Thymus (tissue), 11 donors: ENCODE measurements around the gene PLEKHO2. TPM values are rescaled to one million over a fixed set of nuclear protein-coding genes. Genes with fewer than 3 reads are reported as not detected.
"Not testable (repeated sequence)": the region's sequence is repeated elsewhere in the genome, so short reads cannot be mapped to it uniquely, and the experiment has no call there.

ENCODE experiments used
- DNase-seq, 9 donors: peaks; one replicate each; pipeline ENCODE4 v3.0.0-alpha.2; 2013; ENCODE audit warnings: low spot score in 9 of 9, low read depth in 6 of 9, missing footprints in 1 of 9
- H3K27ac ChIP-seq, 2 donors: one replicate each; pipeline ENCODE4 v1.5.1; 2013; ENCODE audit warnings: control low read depth in 1 of 2, low read depth in 1 of 2, low read length in 1 of 2, mild to moderate bottlenecking in 1 of 2, moderate library complexity in 1 of 2
- H3K27me3 ChIP-seq, 2 donors: one replicate each; pipeline ENCODE4 v1.5.1; 2013; ENCODE audit warnings: low read length in 1 of 2; ENCODE audit not compliant: control insufficient read depth in 2 of 2, insufficient read depth in 1 of 2
- H3K36me3 ChIP-seq, 2 donors: one replicate each; pipeline ENCODE4 v1.5.1; 2013; ENCODE audit warnings: low read length in 1 of 2, mild to moderate bottlenecking in 1 of 2, moderate library complexity in 1 of 2; ENCODE audit not compliant: control insufficient read depth in 2 of 2, insufficient read depth in 2 of 2
- H3K4me1 ChIP-seq, 2 donors: one replicate each; pipeline ENCODE4 v1.5.1; 2013; ENCODE audit warnings: low read length in 2 of 2; ENCODE audit not compliant: control insufficient read depth in 2 of 2, insufficient read depth in 2 of 2
- H3K4me3 ChIP-seq, 2 donors: one replicate each; pipeline ENCODE4 v1.5.1; 2013; ENCODE audit warnings: low read length in 2 of 2, control low read depth in 1 of 2, mild to moderate bottlenecking in 1 of 2
- H3K9me3 ChIP-seq, 2 donors: one replicate each; pipeline ENCODE4 v1.5.1; 2013; ENCODE audit warnings: low read length in 1 of 2, mild to moderate bottlenecking in 1 of 2; ENCODE audit not compliant: control insufficient read depth in 2 of 2, insufficient read depth in 1 of 2
- WGBS: extraction: QIAGEN DNeasy Blood & Tissue Kit; methylation state at CpG from one replicate; pipeline ENCODE4 v1.1.7; 2013; 5-methylcytosine and 5-hydroxymethylcytosine counted together
- polyA plus RNA-seq: library from polyadenylated mRNA; stranded (reverse); fragments of 200-250 nt; gene quantifications from one replicate; pipeline ENCODE4 v1.2.3, GENCODE V29; 2013
- total RNA-seq: library from RNA; stranded (reverse); fragments of 120-200 nt; gene quantifications from one replicate; pipeline ENCODE4 v1.2.4, GENCODE V29; 2013
- donor health status: healthy.

The PLEKHO2 gene
- total and polyA plus RNA-seq, 2 donors = 18.2 to 18.7 TPM

- no peak overlapping the region for H3K27ac ChIP-seq
- no peak for DNase-seq
- H3K27me3 ChIP-seq = peaks cover 3 to 6% of the 10 kb centered on the region in 2 donors
- peaks cover 0 to 7% of the 10 kb centered on the region in 2 donors for H3K4me1 ChIP-seq
- H3K9me3 ChIP-seq = no peaks in the 10 kb centered on the region
- no peaks in the 10 kb centered on the region for H3K36me3 ChIP-seq
- 90% methylated on average over 6 of the region's 6 CpGs for WGBS
- H3K4me3 ChIP-seq = no peak overlapping the region
These were observed 35.2 kb upstream of the PLEKHO2 start for GRCh38 chr15:64806509-64806908.

GRCh38 chr15:64807051-64807749 is 34.5 kb upstream of the PLEKHO2 start:
- DNase-seq = no peak
- H3K27ac ChIP-seq = no peak overlapping the region
- peaks cover 3 to 6% of the 10 kb centered on the region in 2 donors for H3K27me3 ChIP-seq
- WGBS = 96% methylated on average over 13 of the region's 13 CpGs
- H3K36me3 ChIP-seq = no peaks in the 10 kb centered on the region
- H3K9me3 ChIP-seq = no peaks in the 10 kb centered on the region
- H3K4me3 ChIP-seq = no peak overlapping the region
- H3K4me1 ChIP-seq = no peaks in the 10 kb centered on the region

- H3K27ac ChIP-seq = no peak overlapping the region
- H3K36me3 ChIP-seq = no peaks in the 10 kb centered on the region
- no peak for DNase-seq
- peaks cover 3 to 6% of the 10 kb centered on the region in 2 donors for H3K27me3 ChIP-seq
- H3K9me3 ChIP-seq = no peaks in the 10 kb centered on the region
- H3K4me3 ChIP-seq = no peak overlapping the region
- no peaks in the 10 kb centered on the region for H3K4me1 ChIP-seq
- WGBS = 93% methylated on average over 6 of the region's 6 CpGs
These were observed 33.9 kb upstream of the PLEKHO2 start for GRCh38 chr15:64807751-64808222.

GRCh38 chr15:64808785-64809453 is 32.8 kb upstream of the PLEKHO2 start:
- DNase-seq = no peak
- Histone ChIP-seq H3K27ac (no peak overlapping the region), H3K27me3 (peaks cover 3 to 6% of the 10 kb centered on the region in 2 donors), H3K36me3 (no peaks in the 10 kb centered on the region), H3K4me3 (no peak overlapping the region), H3K9me3 (no peaks in the 10 kb centered on the region), H3K4me1 (no peaks in the 10 kb centered on the region)
- 86% methylated on average over 10 of the region's 10 CpGs for WGBS

GRCh38 chr15:64809649-64810496 is 31.8 kb upstream of the PLEKHO2 start:
- peaks cover 3 to 6% of the 10 kb centered on the region in 2 donors for H3K27me3 ChIP-seq
- no peaks in the 10 kb centered on the region for H3K9me3 ChIP-seq
- H3K4me1 ChIP-seq = no peaks in the 10 kb centered on the region
- H3K27ac ChIP-seq = no peak overlapping the region
- WGBS = 43% methylated on average over 14 of the region's 14 CpGs
- no peak overlapping the region for H3K4me3 ChIP-seq
- DNase-seq = peak in 6 of 9 donors; percentile 38 to 73 (median 64)
- no peaks in the 10 kb centered on the region for H3K36me3 ChIP-seq

GRCh38 chr15:64810497-64811326 is 31.0 kb upstream of the PLEKHO2 start:
- H3K27ac ChIP-seq = no peak overlapping the region
- 96% methylated on average over 6 of the region's 6 CpGs for WGBS
- no peaks in the 10 kb centered on the region for H3K9me3 ChIP-seq
- H3K4me1 ChIP-seq = no peaks in the 10 kb centered on the region
- peaks cover 3 to 6% of the 10 kb centered on the region in 2 donors for H3K27me3 ChIP-seq
- peaks cover 0 to 4% of the 10 kb centered on the region in 2 donors for H3K36me3 ChIP-seq
- H3K4me3 ChIP-seq = no peak overlapping the region
- no peak for DNase-seq

- H3K27ac ChIP-seq = no peak overlapping the region
- peaks cover 3 to 6% of the 10 kb centered on the region in 2 donors for H3K27me3 ChIP-seq
- WGBS = 90% methylated on average over 6 of the region's 6 CpGs
- no peak overlapping the region for H3K4me3 ChIP-seq
- peaks cover 3 to 19% of the 10 kb centered on the region in 2 donors for H3K36me3 ChIP-seq
- no peak for DNase-seq
- no peaks in the 10 kb centered on the region for H3K4me1 ChIP-seq
- H3K9me3 ChIP-seq = no peaks in the 10 kb centered on the region
These were observed 28.6 kb upstream of the PLEKHO2 start for GRCh38 chr15:64813075-64813474.

GRCh38 chr15:64814283-64814682 is 27.4 kb upstream of the PLEKHO2 start:
- H3K4me1 ChIP-seq, DNase-seq, H3K27ac ChIP-seq, H3K9me3 ChIP-seq, H3K4me3 ChIP-seq, H3K27me3 ChIP-seq: not testable (repeated sequence)
- WGBS = 98% methylated on average over 8 of the region's 8 CpGs
- H3K36me3 ChIP-seq = peaks cover 13 to 30% of the 10 kb centered on the region in 2 donors
